A673 (cell line): Measurements from ENCODE around the gene CCBE1.

ENCODE experiments used
- CTCF ChIP-seq: fragments of 300-800, 200-600 bp; sonication (generic); conservative IDR thresholded peaks from 2 replicates; pipeline ENCODE4 v1.5.1; 2017; ENCODE audit warnings: low read depth, mild to moderate bottlenecking, antibody characterized with exemption, low read length, moderate library complexity, mixed read lengths
- EZH2 ChIP-seq: fragments of 200-600 bp; sonication (generic); IDR thresholded peaks from 2 replicates; pipeline ENCODE4 v1.6.1; 2017; ENCODE audit warnings: borderline replicate concordance, low read depth, mild to moderate bottlenecking, mixed read lengths, antibody characterized with exemption, low read length; ENCODE audit not compliant: poor library complexity, severe bottlenecking

GRCh38 chr18:59715445-59715844 is 18.2 kb upstream of the CCBE1 start:
- TF ChIP-seq CTCF (no peak), EZH2 (no peak)
